B cell (primary cell): ENCODE measurements around the gene RNF217. TPM values are rescaled to one million over a fixed set of nuclear protein-coding genes. Genes with fewer than 3 reads are reported as not detected.

Experiments
- ATAC-seq: fragments of 200-7000 bp; cut with Tn5 transposase; one replicate; pipeline ENCODE4 v1.10.0; 2021; ENCODE audit warnings: low read depth, mild to moderate bottlenecking, moderate number of reproducible peaks, moderate library complexity
- CTCF ChIA-PET: fragments of 350-600 bp; sonication (Branson Sonifier 250); formaldehyde crosslinking; loops from one replicate; lab custom pipeline; 2021; ENCODE audit warnings: antibody characterized with exemption, inconsistent platforms; lab: Charles Lee
- POLR2A ChIA-PET: fragments of 350-600 bp; sonication (Branson Sonifier 250); formaldehyde crosslinking; loops from one replicate; lab custom pipeline; 2021; ENCODE audit warnings: antibody characterized with exemption; lab: Charles Lee
- DNase-seq: peaks from one replicate; pipeline ENCODE4 v3.0.0; 2013
- H2AFZ ChIP-seq: 2 replicates; pipeline ENCODE4 v1.6.1; 2012; ENCODE audit warnings: mild to moderate bottlenecking, low read depth, low read length; ENCODE audit not compliant: insufficient read depth, poor library complexity, severe bottlenecking
- H3K27ac ChIP-seq, 2 donors: 1 replicate in 1 of 2; 2 replicates in 1 of 2; pipeline ENCODE4 v1.5.1; 2012 to 2013; ENCODE audit warnings: low read length in 2 of 2, mild to moderate bottlenecking in 2 of 2, moderate library complexity in 1 of 2
- H3K27me3 ChIP-seq, 4 experiments: fragments of 200-600 bp in 1 of 4; sonication (generic) in 1 of 4; replicated peaks in 1 of 4; 1 replicate in 2 of 4; 2 replicates in 2 of 4; pipeline versions ENCODE4 v1.6.1 to v1.7.0; 2013 to 2016; ENCODE audit warnings: low read length in 3 of 4, mild to moderate bottlenecking in 2 of 4, mixed read lengths in 1 of 4, moderate library complexity in 1 of 4; ENCODE audit not compliant: insufficient read depth in 4 of 4, control insufficient read depth in 3 of 4; ENCODE audit errors: control extremely low read depth in 1 of 4
- H3K36me3 ChIP-seq, 2 experiments: replicated peaks in 1 of 2; 1 replicate in 1 of 2; 2 replicates in 1 of 2; pipeline versions ENCODE4 v1.6.1 to v1.7.1; 2013; ENCODE audit warnings: low read length in 1 of 2; ENCODE audit not compliant: insufficient read depth in 2 of 2, control insufficient read depth in 1 of 2; ENCODE audit errors: control extremely low read depth in 1 of 2, extremely low read depth in 1 of 2
- H3K4me1 ChIP-seq, 2 donors: fragments of 200-600 bp in 1 of 2; sonication (generic) in 1 of 2; 1 replicate in 1 of 2; 2 replicates in 1 of 2; pipeline versions ENCODE4 v1.5.1 to v1.6.1; 2013 to 2017; ENCODE audit warnings: low read length in 2 of 2; ENCODE audit not compliant: control insufficient read depth in 2 of 2, insufficient read depth in 2 of 2
- H3K4me2 ChIP-seq: replicated peaks from 2 replicates; pipeline ENCODE3; 2012; ENCODE audit warnings: mild to moderate bottlenecking, low read depth, low read length; ENCODE audit not compliant: poor library complexity, severe bottlenecking
- H3K4me3 ChIP-seq, 5 experiments: fragments of 200-600 bp in 1 of 5; sonication (generic) in 1 of 5; 1 replicate in 3 of 5; 2 replicates in 2 of 5; pipeline versions ENCODE4 v1.5.1 to v1.7.0; 2011 to 2016; ENCODE audit warnings: low read length in 4 of 5, mild to moderate bottlenecking in 4 of 5, low read depth in 2 of 5, control low read depth in 1 of 5, moderate library complexity in 1 of 5; ENCODE audit not compliant: insufficient read depth in 1 of 5; ENCODE audit errors: control extremely low read depth in 1 of 5, extremely low read depth in 1 of 5
- H3K79me2 ChIP-seq: fragments of 200-600 bp; sonication (generic); one replicate; pipeline ENCODE4 v1.6.0; 2016; ENCODE audit warnings: low read length; ENCODE audit not compliant: control insufficient read depth, insufficient read depth
- H3K9ac ChIP-seq: fragments of 200-600 bp; sonication (generic); 2 replicates; pipeline ENCODE4 v1.6.1; 2017; ENCODE audit warnings: mild to moderate bottlenecking, low read length, moderate library complexity
- H3K9me3 ChIP-seq, 3 donors: one replicate each; pipeline versions ENCODE4 v1.6.1 to v1.7.1; 2013; ENCODE audit warnings: low read length in 2 of 3; ENCODE audit not compliant: control insufficient read depth in 2 of 3, insufficient read depth in 1 of 3; ENCODE audit errors: control extremely low read depth in 1 of 3
- H4K20me1 ChIP-seq: 2 replicates; pipeline ENCODE4 v1.6.0; 2012; ENCODE audit warnings: mild to moderate bottlenecking, low read length; ENCODE audit not compliant: insufficient read depth, control insufficient read depth, poor library complexity, severe bottlenecking
- H3K27ac Mint-ChIP-seq: one replicate; pipeline ENCODE4 v1.8.0; 2021; ENCODE audit warnings: mixed read lengths
- H3K27me3 Mint-ChIP-seq: one replicate; pipeline ENCODE4 v1.8.0; 2021; ENCODE audit warnings: mixed read lengths
- H3K4me1 Mint-ChIP-seq: one replicate; pipeline ENCODE4 v1.8.0; 2021; ENCODE audit warnings: mixed read lengths
- H3K4me3 Mint-ChIP-seq: one replicate; pipeline ENCODE4 v1.8.0; 2021; ENCODE audit warnings: mixed read lengths
- H3K9me3 Mint-ChIP-seq: one replicate; pipeline ENCODE4 v1.8.0; 2022; ENCODE audit warnings: mixed read lengths; ENCODE audit not compliant: insufficient read depth
- CTCF ChIP-seq: fragments of 200-600 bp; IDR thresholded peaks from one replicate; pipeline ENCODE4 v1.8.0; 2022; ENCODE audit warnings: antibody characterized with exemption, mild to moderate bottlenecking
- EZH2 ChIP-seq: IDR thresholded peaks from 2 replicates; pipeline ENCODE4 v1.6.1; 2012; ENCODE audit warnings: borderline replicate concordance, low read depth, mild to moderate bottlenecking, moderate library complexity, low read length; ENCODE audit not compliant: insufficient read depth, poor library complexity, severe bottlenecking
- WGBS: methylation state at CpG from one replicate; pipeline ENCODE4 v1.1.5; 2013; ENCODE audit warnings: missing lambda C conversion rate; ENCODE audit not compliant: insufficient coverage; 5-methylcytosine and 5-hydroxymethylcytosine counted together
- intact Hi-C: fragments of 100-400 bp; cut with micrococcal nuclease; formaldehyde crosslinking; loops from one replicate; pipeline ENCODE4 v1.10.0; 2022
- polyA plus RNA-seq: library from polyadenylated mRNA; depleted of rRNA; stranded (reverse); fragments of >200 nt; gene quantifications from 2 replicates; pipeline ENCODE4 v1.2.3, GENCODE V29; 2012
- total RNA-seq, 2 donors: library from RNA; stranded (reverse); fragments of 120-200 nt in 1 of 2; gene quantifications; 1 replicate in 1 of 2; 2 replicates in 1 of 2; pipeline versions ENCODE4 v1.2.3 to v1.2.4, GENCODE V29; 2013 to 2022

The RNF217 gene
- total and polyA plus RNA-seq, 2 donors (not counting 1 experiment from before 2014, with no cell fraction given) = 0.03 TPM; not detected in 1

DNA sequence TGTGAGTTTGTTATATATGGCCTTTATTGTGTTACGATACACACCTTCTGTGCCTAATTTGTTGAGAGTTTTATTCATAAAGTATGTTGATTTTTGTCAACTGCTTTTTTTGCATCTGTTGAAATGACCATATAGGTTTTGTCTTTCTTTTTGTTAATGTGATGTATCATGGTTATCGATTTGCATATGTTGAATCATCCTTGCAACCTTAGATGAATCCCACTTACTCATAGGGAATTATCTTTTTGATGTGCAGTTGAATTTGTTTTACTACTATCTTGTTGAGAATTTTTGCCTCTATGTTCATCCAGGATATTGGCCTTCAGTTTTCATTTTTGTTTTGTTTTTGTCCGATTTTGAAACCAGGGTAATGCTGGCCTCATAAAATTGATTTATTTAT lies 145.7 kb downstream of the RNF217 start:
- Histone ChIP-seq H2AFZ (no peak overlapping the region), H3K4me2 (no peak overlapping the region), H3K27me3 (no peaks in the 10 kb centered on the region), H3K9me3 (peaks cover 0 to 22% (median 11%) of the 10 kb centered on the region in 3 donors), H3K4me3 (no peak overlapping the region), H3K79me2 (no peaks in the 10 kb centered on the region), H3K36me3 (no peaks in the 10 kb centered on the region), H4K20me1 (no peaks in the 10 kb centered on the region), H3K4me1 (no peaks in the 10 kb centered on the region), H3K27ac (no peak overlapping the region), H3K9ac (no peak overlapping the region)
- no peak overlapping the region for H3K4me3 Mint-ChIP-seq
- no peak overlapping the region for H3K27ac Mint-ChIP-seq
- peaks cover 18% of the 10 kb centered on the region for H3K9me3 Mint-ChIP-seq
- DNase-seq = no peak
- no peaks in the 10 kb centered on the region for H3K27me3 Mint-ChIP-seq
- intact Hi-C loops = no loop called here
- no peak for ATAC-seq
- ChIA-PET POLR2A (no interaction called here), CTCF (no interaction called here)
- TF ChIP-seq EZH2 = no peak
- no peak for TF ChIP-seq CTCF
- 100% methylated on average over 1 of the region's 3 CpGs for WGBS
- no peaks in the 10 kb centered on the region for H3K4me1 Mint-ChIP-seq

DNA sequence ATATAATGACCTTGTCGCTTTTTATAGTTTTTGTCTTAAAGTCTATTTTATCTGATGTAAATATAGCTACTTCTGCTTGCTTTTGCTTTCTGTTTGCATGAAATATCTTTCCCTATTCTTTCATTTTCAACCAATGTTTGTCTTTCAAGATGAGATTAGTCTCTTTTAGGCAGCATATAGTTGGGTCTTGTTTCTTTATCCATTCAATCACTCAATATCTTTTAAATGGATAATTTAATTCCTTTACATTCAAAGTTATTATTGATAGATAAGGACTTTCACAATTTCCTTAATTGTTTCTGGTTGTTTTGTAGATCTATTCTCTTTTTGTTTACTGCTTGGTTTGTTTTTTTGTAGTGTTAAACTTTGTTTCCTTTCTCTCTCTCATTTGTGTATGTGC lies 147.8 kb downstream of the RNF217 start:
- no peak overlapping the region for H3K27ac Mint-ChIP-seq
- no CpG with 5 or more reads among the region's 1 CpG for WGBS
- H3K4me1 Mint-ChIP-seq = no peaks in the 10 kb centered on the region
- Histone ChIP-seq H2AFZ (no peak overlapping the region), H4K20me1 (no peaks in the 10 kb centered on the region), H3K79me2 (no peaks in the 10 kb centered on the region), H3K36me3 (no peaks in the 10 kb centered on the region), H3K4me1 (no peaks in the 10 kb centered on the region), H3K4me2 (no peak overlapping the region), H3K27me3 (no peaks in the 10 kb centered on the region), H3K9ac (no peak overlapping the region), H3K27ac (no peak overlapping the region), H3K9me3 (peaks cover 0 to 24% (median 14%) of the 10 kb centered on the region in 3 donors), H3K4me3 (no peak overlapping the region)
- no peaks in the 10 kb centered on the region for H3K27me3 Mint-ChIP-seq
- no peak for DNase-seq
- CTCF ChIA-PET = no interaction called here
- peaks cover 18% of the 10 kb centered on the region for H3K9me3 Mint-ChIP-seq
- no peak overlapping the region for H3K4me3 Mint-ChIP-seq
- POLR2A ChIA-PET = no interaction called here
- intact Hi-C loops = no loop called here
- TF ChIP-seq EZH2 = no peak
- TF ChIP-seq CTCF = no peak
- ATAC-seq = no peak
